ENCODE data around the gene CYP2S1. TPM values are rescaled to one million over a fixed set of nuclear protein-coding genes. Genes with fewer than 3 reads are reported as not detected.
A peak's percentile ranks its signal among the peaks of the same experiment; 100 is the strongest.

Gene CYP2S1
- total RNA-seq, 4 donors from 2014 or later, result 0.48 to 1.2 TPM; not detected in 2

DNA sequence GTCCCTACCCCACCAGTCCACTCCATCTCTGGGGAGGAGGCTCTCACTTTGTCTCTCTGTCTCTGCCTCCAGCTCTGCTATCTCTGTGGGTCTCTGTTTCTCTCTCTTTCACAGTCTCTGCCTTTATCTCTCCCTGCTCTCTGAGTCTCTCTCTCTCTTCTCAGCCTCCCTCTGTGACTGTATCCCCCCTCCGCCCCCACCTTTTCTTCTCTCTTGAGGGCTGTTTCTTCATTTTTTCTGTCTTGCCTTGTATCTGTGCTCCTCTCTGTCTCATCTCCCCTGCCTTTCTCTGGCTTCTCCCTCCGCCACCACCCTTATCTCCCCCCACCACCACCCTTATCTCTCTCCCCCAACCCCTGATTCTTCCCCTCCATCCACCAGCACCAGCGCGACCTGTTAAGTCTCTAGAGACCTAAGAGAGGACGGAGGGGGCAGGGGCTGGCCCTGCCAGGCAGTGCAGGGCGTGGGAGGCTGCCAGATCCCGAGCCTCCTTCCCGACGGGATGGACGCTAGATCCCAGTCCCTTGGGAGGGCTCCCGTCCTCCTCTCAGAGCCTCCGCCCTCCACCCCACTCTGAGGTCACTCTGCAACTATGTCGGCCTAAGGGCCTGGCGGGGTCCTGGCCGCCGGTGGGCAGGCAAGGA is 27.0 kb downstream of the CYP2S1 start:
- Histone ChIP-seq H3K27ac (peak overlapping the region; percentile 91 to 96), H3K4me3 (peak overlapping the region; percentile 68 to 92), H3K36me3 (no peaks in the 10 kb centered on the region), H3K27me3 (no peaks in the 10 kb centered on the region), H3K4me1 (peaks cover 0 to 2% of the 10 kb centered on the region in 2 donors), H3K9me3 (no peaks in the 10 kb centered on the region)
- peak; percentile 62 to 66 for DNase-seq
- TF ChIP-seq POLR2A (IDR thresholded peaks at IDR 0.05), result peak in 1 of 2 donors; percentile 23
- TF ChIP-seq, protein P1, sequence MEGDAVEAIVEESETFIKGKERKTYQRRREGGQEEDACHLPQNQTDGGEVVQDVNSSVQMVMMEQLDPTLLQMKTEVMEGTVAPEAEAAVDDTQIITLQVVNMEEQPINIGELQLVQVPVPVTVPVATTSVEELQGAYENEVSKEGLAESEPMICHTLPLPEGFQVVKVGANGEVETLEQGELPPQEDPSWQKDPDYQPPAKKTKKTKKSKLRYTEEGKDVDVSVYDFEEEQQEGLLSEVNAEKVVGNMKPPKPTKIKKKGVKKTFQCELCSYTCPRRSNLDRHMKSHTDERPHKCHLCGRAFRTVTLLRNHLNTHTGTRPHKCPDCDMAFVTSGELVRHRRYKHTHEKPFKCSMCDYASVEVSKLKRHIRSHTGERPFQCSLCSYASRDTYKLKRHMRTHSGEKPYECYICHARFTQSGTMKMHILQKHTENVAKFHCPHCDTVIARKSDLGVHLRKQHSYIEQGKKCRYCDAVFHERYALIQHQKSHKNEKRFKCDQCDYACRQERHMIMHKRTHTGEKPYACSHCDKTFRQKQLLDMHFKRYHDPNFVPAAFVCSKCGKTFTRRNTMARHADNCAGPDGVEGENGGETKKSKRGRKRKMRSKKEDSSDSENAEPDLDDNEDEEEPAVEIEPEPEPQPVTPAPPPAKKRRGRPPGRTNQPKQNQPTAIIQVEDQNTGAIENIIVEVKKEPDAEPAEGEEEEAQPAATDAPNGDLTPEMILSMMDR (IDR thresholded peaks at IDR 0.05), result no peak
- intact Hi-C loops (cut with DNase I; ENCODE audit: low total_unique reads), result no loop called here

DNA sequence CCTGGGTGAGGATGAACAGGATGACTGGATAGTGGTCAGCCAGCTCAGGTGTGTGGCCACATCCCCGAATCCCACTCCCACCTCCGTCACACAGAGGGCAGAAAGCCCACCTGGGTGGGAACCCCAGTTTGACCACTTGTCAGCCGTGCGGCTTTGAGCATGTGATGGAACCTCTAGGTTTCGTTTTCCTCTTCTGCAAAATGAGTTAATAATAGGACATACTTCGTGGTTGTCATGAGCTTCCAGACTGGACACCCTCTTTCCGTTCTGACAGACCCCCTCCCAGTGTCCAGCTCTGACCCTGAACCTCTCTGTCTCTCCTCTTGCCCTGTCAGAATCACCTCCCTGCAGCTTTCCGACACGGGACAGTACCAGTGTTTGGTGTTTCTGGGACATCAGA is 27.8 kb downstream of the CYP2S1 start:
- Histone ChIP-seq H3K27ac (peak overlapping the region; percentile 91 to 96), H3K36me3 (no peaks in the 10 kb centered on the region), H3K4me3 (peak overlapping the region; percentile 68 to 92), H3K27me3 (no peaks in the 10 kb centered on the region), H3K9me3 (no peaks in the 10 kb centered on the region), H3K4me1 (peaks cover 0 to 5% of the 10 kb centered on the region in 2 donors)
- intact Hi-C loops (cut with DNase I; ENCODE audit: low total_unique reads), result no loop called here
- TF ChIP-seq, protein P1 (IDR thresholded peaks at IDR 0.05), result no peak
- no peak for TF ChIP-seq POLR2A (IDR thresholded peaks at IDR 0.05)
- no peak for DNase-seq

DNA sequence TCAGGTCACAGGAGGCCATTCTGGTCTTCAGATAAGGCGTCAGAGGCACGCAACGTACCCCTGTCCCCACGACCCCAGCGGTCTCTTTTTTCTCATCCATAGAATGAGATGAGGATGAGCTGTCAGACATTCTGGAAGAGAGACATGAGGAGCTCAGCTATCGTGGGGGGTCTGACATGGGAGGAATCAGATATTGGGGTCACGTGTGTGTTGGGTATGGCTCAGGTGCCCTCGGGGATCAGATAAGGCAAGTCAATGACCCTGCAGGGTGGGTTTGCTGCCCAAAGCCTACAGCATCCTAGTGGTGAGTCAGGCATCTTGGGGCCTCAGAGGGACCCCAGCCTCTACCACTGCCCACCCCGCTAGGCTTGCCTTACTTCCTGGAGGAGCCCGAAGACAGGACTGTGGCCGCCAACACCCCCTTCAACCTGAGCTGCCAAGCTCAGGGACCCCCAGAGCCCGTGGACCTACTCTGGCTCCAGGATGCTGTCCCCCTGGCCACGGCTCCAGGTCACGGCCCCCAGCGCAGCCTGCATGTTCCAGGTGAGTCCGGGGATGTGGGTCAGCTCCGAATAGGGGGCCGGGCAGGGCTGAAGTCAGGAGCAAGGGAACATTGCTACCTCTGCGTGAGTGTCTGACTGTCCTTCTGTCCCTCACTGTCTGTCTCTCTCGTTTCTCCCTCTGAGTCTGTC is 28.6 kb downstream of the CYP2S1 start:
- DNase-seq, result no peak
- TF ChIP-seq, protein P1 (IDR thresholded peaks at IDR 0.05), result no peak
- no peak for TF ChIP-seq POLR2A (IDR thresholded peaks at IDR 0.05)
- H3K27ac ChIP-seq, result peak overlapping the region; percentile 91 to 96
- H3K4me1 ChIP-seq, result peaks cover 0 to 5% of the 10 kb centered on the region in 2 donors
- no peaks in the 10 kb centered on the region for H3K9me3 ChIP-seq
- no peak overlapping the region for H3K4me3 ChIP-seq
- intact Hi-C loops (cut with DNase I; ENCODE audit: low total_unique reads), result no loop called here
- H3K27me3 ChIP-seq, result no peaks in the 10 kb centered on the region
- H3K36me3 ChIP-seq, result no peaks in the 10 kb centered on the region

DNA sequence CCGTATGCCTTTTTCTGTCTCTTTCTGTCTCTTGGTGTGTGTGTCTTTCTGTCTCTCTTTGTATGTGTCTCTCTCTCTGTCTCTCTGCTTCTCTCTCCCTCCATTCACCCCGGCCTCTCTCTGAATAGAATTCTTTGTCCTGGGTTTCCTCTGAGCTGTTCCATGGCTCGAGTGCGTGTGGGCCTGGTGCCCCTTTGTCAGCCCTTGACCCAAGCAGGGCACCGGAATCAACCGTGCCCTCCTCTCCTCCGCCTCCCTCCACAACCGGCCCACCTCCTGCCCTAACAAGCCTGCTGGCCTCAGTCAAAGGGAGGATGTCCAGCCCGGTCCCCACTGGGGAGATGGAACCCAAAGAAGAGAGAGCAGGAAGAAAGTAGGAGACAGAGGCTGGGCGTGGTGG is 29.2 kb downstream of the CYP2S1 start:
- H3K27ac ChIP-seq, result no peak overlapping the region
- no peak for TF ChIP-seq POLR2A (IDR thresholded peaks at IDR 0.05)
- TF ChIP-seq, protein P1 (IDR thresholded peaks at IDR 0.05), result no peak
- intact Hi-C loops (cut with DNase I; ENCODE audit: low total_unique reads), result no loop called here

More for the DNA sequence above, 29.2 kb downstream of the CYP2S1 start:
- peaks cover 0 to 5% of the 10 kb centered on the region in 2 donors for H3K4me1 ChIP-seq
- no peaks in the 10 kb centered on the region for H3K9me3 ChIP-seq
- no peaks in the 10 kb centered on the region for H3K27me3 ChIP-seq
- H3K36me3 ChIP-seq, result no peaks in the 10 kb centered on the region
- no peak overlapping the region for H3K4me3 ChIP-seq
- no peak for DNase-seq
